GM18499 (cell line): ENCODE data around the gene TBC1D5.
A peak's percentile ranks its signal among the peaks of the same experiment; 100 is the strongest.
"Not testable (repeated sequence)": the region's sequence is repeated elsewhere in the genome, so short reads cannot be mapped to it uniquely, and the experiment has no call there.

Source experiments
- ATAC-seq: cut with Tn5 transposase; IDR thresholded peaks from one replicate; pipeline ENCODE4 v1.9.1; 2021; ENCODE audit warnings: moderate number of reproducible peaks; ENCODE audit not compliant: insufficient read depth, unreplicated experiment

Gene TBC1D5

GRCh38 chr3:17656264-17656663 is 86.2 kb downstream of the TBC1D5 start:
- ATAC-seq = no peak

- ATAC-seq = peak; percentile 81
Measured at GRCh38 chr3:17655743-17656142, 86.7 kb downstream of the TBC1D5 start.

GRCh38 chr3:17649748-17650147 is 92.7 kb downstream of the TBC1D5 start:
- ATAC-seq = not testable (repeated sequence)

GRCh38 chr3:17648630-17649355 is 93.6 kb downstream of the TBC1D5 start:
- not testable (repeated sequence) for ATAC-seq

- ATAC-seq = no peak
Measured at GRCh38 chr3:17645074-17645698, 97.2 kb downstream of the TBC1D5 start.

- no peak for ATAC-seq
Measured at GRCh38 chr3:17643691-17644090, 98.7 kb downstream of the TBC1D5 start.

GRCh38 chr3:17642474-17642873 is 100.0 kb downstream of the TBC1D5 start:
- no peak for ATAC-seq

- ATAC-seq = no peak
Measured at GRCh38 chr3:17640466-17640865, 102.0 kb downstream of the TBC1D5 start.

- no peak for ATAC-seq
Measured at GRCh38 chr3:17639765-17640164, 102.7 kb downstream of the TBC1D5 start.

- no peak for ATAC-seq
Measured at GRCh38 chr3:17639257-17639656, 103.2 kb downstream of the TBC1D5 start.

- no peak for ATAC-seq
Measured at GRCh38 chr3:17638356-17638755, 104.1 kb downstream of the TBC1D5 start.

- not testable (repeated sequence) for ATAC-seq
Measured at GRCh38 chr3:17635675-17636074, 106.8 kb downstream of the TBC1D5 start.

GRCh38 chr3:17634964-17635363 is 107.5 kb downstream of the TBC1D5 start:
- no peak for ATAC-seq

- ATAC-seq = no peak
Measured at GRCh38 chr3:17634201-17634600, 108.2 kb downstream of the TBC1D5 start.

- no peak for ATAC-seq
Measured at GRCh38 chr3:17632401-17633100, 109.9 kb downstream of the TBC1D5 start.

GRCh38 chr3:17631609-17632008 is 110.8 kb downstream of the TBC1D5 start:
- no peak for ATAC-seq

GRCh38 chr3:17629400-17629799 is 113.0 kb downstream of the TBC1D5 start:
- ATAC-seq = no peak

GRCh38 chr3:17626395-17626794 is 116.0 kb downstream of the TBC1D5 start:
- ATAC-seq = no peak

GRCh38 chr3:17625133-17625532 is 117.3 kb downstream of the TBC1D5 start:
- ATAC-seq = no peak

GRCh38 chr3:17623464-17623863 is 119.0 kb downstream of the TBC1D5 start:
- no peak for ATAC-seq

GRCh38 chr3:17619968-17620367 is 122.5 kb downstream of the TBC1D5 start:
- ATAC-seq = no peak
